Thyroid gland (tissue), 4 donors: Measurements from ENCODE around the gene LRRC36.

Source experiments
- POLR2A ChIP-seq, 2 donors: fragments of 450-650 bp; IDR thresholded peaks; one replicate each; pipeline ENCODE4 v1.6.1; 2017; ENCODE audit warnings: antibody characterized with exemption in 2 of 2, mild to moderate bottlenecking in 2 of 2, moderate library complexity in 1 of 2
- TF ChIP-seq, protein P1 (sequence below), 6 experiments: fragments of 200-600 bp in 3 of 6; fragments of 450-650 bp in 3 of 6; sonication (generic) in 3 of 6; IDR thresholded peaks; one replicate each; pipeline ENCODE4 v1.5.1; 2016 to 2019; ENCODE audit warnings: antibody characterized with exemption in 6 of 6, mild to moderate bottlenecking in 2 of 6, inconsistent platforms in 1 of 6, moderate library complexity in 1 of 6

DNA sequence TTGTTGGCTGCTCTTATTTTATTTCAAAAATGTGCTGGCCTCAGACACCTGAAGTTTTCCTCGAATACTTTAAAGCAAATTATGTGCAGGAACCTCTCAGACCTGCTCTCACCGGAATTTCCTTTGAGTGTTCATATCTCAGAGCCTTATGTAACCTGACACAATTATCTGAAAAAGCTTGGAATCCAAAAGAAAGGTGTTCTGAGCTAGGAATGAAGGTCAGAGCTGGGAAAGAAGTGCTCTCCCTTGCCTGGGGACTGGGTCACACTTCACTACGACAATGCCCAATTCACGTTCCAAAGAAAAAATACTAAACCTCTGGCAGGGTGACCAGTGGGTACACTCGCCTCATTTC is 97.6 kb downstream of the LRRC36 start:
- TF ChIP-seq, protein P1, sequence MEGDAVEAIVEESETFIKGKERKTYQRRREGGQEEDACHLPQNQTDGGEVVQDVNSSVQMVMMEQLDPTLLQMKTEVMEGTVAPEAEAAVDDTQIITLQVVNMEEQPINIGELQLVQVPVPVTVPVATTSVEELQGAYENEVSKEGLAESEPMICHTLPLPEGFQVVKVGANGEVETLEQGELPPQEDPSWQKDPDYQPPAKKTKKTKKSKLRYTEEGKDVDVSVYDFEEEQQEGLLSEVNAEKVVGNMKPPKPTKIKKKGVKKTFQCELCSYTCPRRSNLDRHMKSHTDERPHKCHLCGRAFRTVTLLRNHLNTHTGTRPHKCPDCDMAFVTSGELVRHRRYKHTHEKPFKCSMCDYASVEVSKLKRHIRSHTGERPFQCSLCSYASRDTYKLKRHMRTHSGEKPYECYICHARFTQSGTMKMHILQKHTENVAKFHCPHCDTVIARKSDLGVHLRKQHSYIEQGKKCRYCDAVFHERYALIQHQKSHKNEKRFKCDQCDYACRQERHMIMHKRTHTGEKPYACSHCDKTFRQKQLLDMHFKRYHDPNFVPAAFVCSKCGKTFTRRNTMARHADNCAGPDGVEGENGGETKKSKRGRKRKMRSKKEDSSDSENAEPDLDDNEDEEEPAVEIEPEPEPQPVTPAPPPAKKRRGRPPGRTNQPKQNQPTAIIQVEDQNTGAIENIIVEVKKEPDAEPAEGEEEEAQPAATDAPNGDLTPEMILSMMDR (IDR thresholded peaks at IDR 0.05) = no peak
- no peak for TF ChIP-seq POLR2A (IDR thresholded peaks at IDR 0.05)
